Measurements from ENCODE around the gene STK38.
"Not testable (repeated sequence)": the region's sequence is repeated elsewhere in the genome, so short reads cannot be mapped to it uniquely, and the experiment has no call there.

Gene STK38

DNA sequence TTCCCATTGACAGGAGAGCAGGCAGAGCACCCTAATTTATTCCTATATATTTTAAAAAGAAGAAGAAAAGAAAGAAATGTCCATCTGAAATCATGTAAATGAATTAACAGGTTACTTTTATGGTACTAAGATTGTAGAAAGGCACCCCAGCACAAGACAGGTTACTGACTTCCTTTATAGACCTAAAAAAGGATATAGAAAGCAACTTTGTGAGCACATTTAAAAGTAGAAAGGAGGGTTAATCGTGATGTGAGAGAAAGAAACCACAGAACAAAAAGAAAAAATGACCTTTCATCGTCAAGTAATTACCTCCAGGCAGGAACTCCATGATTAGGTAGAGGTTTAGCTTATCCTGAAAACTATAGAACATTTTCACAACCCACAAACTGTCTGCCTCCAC, 29.9 kb downstream of the STK38 start:
- DNase-seq: no peak

DNA sequence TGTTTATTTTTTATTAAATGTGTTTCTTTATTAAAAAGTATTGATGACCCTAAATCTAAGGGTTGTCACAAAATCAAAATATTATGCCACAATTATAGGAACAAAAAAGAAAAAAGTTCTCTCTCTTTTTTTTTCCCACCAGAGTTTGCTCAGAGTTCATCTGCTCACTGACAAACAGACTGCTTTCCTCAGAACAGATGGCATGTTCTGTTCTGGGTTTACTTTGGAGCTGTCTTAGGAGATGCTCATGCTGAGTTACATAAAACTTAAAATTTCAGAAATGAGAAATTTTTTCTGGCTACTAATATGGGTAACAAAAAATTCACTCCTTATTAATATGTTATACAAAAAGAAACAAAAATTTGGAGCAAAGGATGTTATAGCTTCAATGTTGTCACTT, 30.3 kb downstream of the STK38 start:
- no peak for DNase-seq

DNA sequence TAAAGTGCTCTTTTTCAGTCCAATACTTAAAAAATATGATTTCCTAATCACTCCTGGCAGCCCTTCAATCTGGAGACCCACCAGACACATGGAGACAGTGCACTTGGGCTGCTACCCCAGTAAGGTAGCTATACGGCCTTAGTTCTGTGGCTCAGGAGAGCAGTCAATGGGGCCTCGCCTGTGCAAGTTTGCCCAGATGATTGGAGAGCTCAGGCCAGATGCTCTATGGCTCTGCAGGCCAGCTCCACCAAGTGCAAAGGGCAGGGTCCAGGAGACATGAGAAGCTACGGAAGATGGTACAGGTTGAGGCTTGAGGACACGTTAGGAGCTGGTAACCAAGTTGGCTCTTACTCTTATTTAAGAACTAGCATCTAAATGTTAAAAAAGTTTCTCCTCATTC, 30.7 kb downstream of the STK38 start:
- no peak for DNase-seq

DNA sequence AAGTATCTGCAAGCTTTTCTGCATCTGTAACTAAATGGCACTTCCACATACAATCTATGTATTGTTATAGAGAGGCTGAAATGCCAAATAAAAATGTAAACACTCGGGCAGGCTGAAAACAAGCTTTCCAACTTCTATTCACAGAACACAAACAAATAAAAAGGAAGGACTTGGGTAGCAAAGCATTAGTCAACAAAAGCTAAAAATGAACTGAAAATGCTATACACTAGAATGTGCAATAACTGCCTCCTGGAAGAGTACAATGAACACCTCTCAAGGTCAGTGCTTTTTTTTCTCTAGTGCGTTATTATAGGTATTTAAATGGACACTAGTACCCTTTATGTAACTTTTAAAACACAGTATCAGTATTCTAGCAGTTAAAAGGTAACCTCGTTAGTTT, 31.4 kb downstream of the STK38 start:
- DNase-seq: no peak

DNA sequence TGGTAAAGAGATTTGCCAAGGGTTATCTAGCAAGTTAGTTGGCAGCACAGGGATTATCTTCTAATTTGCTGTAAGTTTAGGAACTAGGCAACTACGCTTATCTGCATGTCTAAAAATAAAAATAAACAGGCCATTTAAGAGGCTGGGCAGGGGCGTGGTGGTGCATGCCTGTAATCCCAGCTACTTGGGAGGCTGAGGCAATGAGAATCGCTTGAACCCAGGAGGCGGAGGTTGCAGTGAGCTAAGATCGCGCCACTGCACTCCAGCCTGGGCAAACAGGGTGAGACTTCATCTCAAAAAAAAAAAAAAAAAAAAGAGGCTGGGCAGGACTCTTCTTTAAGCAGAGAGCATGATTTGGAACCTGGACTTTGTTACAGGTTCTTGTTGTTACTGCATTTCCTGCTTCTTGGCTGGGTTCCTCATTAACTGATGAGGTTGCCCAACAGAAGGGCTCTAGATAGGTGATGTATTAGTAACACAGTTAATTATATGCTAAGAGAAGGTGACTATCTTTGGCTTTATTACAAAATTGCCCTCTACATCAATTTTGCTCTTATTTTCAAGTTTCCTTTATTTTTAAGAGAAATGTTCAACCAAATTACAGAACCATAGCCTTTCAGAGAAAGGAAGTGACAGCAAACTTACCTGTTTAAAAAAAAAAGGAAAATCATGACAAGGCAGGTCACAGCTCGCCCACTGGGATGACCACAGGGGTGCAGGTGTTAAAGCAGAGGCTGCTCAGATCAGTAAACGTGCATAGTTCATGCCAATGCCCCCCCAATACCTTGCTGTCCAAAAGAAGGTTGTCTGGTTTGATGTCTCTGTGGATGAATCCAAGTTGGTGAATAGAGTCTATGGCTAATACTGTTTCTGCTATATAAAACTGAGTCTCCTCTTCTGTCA, 32.5 kb downstream of the STK38 start:
- DNase-seq: no peak

DNA sequence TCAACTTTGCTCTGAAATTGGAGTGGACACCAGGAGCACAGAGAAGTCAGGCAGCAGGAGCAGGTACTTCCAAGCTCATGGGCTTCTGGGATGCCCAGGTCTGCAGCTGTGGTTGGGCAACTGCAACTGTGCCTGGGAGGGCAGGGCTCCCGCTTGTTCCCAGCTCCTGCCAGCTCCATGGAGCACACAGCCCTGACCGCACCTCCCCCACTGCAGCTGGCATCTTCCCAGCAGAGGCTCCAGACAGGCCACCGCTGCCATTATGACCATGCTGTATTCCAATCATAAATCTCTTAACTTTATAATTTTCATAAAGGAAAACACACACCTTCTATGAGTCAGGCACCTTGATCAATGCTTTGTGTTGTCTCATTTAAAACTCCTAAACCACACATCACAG, 36.9 kb downstream of the STK38 start:
- no peak for DNase-seq

DNA sequence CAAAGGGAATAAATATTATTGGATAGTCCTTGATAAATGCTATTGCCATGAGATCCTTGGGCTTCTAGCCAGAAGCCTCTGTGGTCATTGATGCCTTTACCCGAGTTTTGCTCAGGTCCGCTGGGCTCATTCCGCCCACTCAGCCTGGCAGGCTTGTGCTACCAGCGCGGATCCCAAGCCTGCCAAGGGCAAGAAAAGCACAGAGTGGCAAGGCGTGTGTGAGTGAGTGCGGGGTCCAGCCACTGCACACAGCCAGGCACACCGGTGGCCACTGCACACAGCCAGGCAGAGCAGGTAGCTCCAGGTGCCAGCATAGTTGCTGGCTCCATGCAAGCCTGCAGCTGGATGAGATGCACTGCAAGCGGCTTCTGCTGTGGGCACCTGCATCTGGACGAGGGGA, 38.7 kb downstream of the STK38 start:
- no peak for DNase-seq

DNA sequence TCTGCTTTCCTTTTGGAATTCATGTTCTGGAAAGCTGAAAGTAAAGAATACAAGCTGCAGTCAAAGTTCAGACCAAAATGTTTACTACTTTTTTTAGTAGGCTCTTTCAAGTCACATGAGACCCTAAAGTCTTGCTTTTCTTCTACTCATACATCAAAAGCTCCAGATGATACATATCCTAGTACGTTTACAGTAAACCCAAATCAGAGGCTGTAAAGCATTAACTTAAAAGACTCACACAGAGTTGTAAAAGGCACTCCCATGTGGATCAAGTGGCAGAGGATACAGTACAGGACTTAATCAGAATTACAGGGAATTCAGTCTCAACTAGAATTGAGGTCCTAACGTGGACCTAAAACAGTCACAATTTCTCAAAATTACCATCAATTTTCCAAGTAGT, 40.7 kb downstream of the STK38 start:
- no peak for DNase-seq

DNA sequence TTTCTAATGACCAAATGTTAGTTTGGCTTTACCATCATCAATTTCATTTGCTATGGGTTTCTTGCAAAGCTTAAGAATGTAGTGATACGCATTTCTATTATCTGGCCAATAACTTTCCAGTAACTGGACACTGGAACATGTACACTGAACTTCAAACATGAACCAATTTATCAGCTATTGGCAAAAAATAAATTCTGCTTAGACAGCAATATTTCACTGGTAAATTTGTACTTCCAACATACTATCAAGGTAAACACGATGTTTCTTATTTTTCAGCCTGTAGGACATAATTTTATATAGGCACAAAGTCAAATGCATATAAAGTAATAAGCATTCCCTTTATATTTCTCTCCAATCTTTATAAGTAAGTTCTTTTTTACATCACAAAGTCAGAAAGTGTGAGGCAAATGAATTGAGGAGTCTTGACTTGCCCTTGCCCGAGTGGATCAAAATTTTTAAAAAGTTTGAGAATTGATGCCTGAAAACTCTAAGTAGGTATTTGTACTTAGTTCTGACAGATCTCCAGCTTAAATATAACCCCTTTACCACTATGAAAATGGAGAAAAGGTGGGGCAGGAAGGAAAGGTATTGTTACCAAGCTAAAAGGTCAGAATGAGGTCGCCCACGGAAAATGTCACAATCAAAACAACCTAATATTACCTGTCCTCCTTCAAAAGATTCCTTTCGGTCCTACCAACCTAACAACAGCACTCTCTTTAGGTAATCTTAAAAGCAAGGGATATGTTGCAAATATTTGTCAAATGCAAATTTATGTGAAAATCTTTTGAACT, 41.3 kb downstream of the STK38 start:
- no peak for DNase-seq

DNA sequence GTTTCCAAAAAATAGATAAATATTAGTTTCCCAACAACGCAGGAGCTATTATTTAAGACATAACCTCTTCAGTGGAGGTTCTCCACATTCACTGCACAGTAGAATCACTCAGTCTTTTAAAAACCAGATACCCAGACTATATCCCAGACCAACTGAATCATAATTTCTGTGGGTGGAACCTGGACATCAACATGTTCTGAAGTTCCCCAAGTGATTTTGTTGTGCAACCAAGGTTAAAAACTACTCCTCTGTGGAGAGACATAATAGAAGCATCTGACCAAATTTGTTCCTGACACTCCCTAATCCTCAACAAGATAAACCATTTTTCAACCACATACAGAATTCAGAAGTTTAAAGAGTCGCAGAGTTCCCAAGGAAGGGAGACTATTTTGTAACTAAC, 42.3 kb downstream of the STK38 start:
- no peak for DNase-seq

DNA sequence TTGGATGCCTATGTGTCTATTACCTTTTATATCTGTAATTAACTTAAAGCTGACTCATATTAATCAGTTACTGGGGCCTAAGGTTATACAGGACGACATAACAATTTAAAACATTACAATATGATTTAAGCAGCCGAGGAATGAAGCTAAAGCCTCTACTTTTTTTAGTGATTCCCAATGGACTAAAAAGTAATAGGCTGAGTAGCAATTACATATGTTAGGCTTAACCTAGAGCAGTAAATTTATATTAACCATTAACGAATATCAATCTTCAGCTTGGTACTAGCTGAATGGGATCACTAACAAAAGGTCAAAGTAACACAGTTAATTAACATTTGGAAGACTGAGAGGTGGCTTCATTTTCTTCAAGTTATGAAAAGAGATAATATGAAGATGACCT, 43.1 kb downstream of the STK38 start:
- no peak for DNase-seq

DNA sequence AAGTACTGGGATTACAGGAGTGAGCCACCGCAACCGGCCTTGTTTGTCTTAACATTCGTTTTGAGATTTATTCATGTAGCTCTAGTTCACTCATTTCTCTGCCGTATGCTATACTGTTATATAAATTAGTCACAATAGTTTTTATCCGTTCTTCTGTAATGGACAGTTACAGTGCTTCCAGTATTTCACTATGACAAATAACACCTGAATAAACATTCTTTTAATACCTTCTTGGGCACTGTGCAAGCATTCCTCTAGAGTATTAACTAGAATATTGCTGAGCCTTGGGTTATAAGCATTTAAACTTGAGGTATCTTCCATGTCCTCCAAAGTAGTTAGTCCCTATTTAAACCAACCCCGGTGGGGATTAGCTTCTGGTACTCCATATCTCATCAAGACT, 45.6 kb downstream of the STK38 start:
- DNase-seq: no peak

DNA sequence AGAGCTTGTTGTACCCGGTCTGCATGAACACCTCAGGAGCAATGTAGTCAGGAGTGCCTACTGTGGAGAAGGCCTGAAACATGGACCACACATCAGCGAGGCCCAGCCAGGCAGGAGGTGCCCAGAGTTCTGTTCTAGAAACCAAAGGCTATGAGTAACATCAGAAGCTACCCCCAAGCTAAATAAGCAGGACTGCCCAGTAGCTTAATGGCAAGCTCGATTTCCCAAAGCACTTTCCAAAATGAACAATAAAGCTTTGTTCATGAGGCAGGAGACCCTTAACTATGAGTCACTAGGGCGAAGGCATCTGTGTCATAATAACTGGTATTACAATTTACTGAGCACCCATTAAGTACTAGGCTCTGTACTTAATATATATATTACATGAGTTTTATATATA, 47.4 kb downstream of the STK38 start:
- no peak for DNase-seq

DNA sequence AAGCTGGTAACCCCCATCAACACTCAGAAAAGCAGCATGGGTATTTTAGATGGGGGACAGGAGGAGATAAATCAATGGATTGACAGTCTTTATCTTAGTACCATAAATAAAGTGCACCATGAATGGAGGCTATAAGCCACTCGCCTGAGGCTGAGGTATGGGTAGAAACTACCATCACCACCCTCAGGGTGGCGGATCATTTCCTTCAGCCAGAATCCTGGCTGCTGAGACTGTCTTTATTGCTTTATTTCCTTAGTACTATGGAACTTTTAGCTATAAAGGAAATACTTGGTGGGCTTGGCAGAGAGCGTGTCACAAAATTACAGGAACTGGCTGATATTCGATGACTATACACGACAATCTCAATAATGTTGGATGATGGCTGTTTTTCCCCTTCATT, 52.2 kb downstream of the STK38 start:
- DNase-seq: no peak

DNA sequence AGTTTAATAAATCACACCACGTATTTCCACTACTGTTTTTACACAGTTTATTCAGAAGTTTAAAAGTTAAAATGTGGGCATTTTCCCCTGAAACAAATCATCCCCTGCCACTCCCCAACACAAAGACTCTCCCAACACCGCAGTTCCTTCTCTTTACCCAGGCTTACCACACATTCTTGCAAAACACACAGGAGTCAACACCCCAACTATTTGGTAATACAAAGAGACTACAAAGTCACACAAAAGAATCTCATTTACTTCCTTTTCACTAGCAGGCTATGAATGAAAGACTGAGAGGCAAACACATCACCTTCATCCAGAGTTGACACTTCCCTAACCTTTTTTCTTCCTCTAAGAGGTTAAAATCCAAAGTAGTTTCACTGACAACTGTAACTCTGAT, 53.4 kb downstream of the STK38 start:
- no peak for DNase-seq

DNA sequence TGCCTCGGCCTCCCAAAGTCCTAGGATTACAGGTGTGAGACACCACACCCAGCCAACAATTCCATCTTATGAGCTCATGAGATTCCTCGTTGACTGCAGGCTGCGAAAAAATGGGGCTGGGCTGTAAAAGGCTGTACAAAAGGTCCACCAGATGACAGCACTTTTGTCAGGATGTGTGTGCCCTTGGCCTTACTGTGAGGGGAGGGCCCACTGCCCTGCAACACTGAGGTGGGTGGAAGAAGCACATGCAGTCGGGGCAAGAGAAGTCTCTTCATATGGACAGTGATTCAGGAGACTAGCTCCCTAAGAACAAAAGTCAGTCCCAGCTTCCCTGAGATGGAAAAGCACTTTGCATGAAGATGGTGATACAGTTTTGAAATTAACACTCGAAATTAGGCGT, 54.0 kb downstream of the STK38 start:
- DNase-seq: no peak

DNA sequence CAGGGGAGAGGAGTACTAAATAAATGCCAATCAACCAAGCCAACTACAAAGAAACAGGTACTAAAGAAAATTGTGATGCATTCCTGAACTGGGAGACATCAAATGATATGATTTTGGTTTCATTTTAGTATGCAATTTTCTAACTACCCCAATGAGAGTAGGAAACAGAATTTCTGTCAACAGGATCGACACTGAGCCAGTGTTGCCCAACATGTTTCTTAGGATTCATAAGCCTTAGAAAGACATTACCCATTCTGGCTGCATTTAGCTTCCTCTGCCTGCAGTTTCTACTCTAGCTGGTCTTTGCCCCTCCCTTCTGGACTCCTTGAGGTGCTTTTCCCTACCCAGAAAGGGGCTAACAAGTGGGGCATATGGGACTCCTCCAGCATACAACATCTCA, 54.7 kb downstream of the STK38 start:
- no peak for DNase-seq

DNA sequence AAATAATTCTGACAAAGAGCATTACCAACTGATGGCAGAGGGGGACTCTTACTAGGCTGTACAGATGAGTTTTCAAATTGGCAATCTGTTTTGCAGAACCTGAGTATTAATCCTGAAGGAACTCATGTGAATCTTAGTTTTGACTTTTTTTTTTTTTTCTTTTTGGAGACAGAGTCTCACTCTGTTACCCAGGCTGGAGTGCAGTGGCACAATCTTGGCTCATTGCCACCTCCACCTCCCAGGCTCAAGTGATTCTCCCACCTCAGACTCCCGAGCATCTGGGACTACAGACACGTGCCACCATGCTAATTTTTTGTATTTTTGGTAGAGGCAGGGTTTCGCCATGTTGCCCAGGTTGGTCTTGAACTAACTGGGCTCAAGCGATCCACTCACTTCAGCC, 55.2 kb downstream of the STK38 start:
- no peak for DNase-seq

DNA sequence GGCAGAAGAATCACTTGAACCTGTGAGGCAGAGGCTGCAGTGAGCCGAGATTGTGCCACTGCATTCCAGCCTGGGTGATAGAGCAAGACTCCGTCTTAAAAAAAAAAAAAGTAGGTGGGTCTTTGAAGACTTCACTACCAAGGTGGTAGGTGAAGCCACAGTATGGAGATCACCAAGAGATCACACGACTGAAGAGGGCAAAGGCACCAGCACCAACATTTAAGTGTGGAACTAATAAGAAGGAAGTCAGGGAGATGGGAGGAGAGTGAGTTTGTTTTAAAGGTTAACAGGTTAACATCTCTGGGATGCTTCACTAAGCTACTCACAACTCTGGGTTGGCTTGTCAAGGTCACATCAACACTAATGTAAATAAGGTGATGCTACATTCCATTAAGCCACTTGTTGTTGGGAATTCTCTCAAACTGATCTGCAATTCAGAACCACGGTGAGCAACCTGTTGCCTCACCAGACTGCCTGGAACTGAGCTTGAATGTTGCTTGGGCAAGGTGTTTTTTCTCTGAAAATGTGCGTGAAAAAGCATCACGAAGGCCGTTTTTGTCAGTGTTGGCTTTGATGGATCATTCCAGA, 55.8 kb downstream of the STK38 start:
- no peak for DNase-seq

DNA sequence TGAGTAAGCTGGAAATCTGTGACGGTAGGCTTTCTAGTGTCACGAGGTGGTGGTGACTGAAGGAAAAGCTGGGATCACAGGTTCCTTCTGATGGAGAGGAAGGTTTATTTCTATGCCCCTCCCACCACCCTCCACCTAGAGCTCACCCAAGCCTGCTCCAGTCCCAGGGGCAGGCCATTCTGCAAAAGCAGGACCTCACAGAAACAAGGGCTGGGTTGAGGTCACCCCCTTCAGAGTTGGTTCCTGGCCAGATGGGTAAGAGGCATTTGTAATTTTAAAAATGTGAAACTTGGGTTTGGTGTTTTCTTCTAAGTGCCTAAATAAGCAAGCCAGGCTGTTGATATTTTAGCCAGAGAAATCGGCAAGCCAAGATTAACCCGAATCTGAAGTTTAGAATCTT, 57.9 kb downstream of the STK38 start:
- no peak for DNase-seq

DNA sequence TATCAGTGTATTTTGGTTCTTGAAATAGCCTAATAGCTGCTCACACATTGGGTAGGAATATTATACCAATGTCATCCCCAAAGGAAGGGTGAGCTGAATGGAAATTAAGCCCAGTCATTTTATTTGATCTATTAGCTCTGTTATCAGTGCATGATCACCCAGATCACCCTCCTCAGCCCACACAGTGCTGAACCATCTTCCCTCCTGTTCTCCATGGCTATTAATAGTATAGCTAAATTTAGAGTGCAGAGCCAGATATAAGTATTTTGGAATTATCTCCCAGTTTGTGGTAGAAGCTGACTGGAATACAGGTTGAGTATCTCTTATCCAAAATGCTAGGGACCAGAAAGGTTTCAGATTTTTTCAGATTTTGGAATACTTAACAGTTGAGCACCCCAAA, 59.1 kb downstream of the STK38 start:
- no peak for DNase-seq

DNA sequence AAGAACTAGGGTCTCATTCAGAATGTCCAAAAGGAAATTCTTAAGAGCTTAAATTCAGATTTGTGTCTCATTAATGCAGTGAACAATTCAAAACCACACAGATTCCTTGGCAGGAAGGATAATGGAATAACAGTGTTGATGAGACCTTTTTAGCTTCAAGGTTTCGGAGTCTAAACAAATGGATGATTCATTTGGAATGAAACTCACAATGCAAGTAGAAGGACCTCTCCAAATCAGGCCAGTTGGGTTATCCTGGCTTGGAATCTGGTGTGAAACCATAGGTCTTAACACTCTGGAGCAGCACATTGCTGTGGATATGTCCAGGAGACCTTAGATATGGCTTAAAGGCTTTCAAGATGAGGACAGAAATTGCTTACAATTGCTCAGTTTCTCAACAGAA, 59.6 kb downstream of the STK38 start:
- no peak for DNase-seq

DNA sequence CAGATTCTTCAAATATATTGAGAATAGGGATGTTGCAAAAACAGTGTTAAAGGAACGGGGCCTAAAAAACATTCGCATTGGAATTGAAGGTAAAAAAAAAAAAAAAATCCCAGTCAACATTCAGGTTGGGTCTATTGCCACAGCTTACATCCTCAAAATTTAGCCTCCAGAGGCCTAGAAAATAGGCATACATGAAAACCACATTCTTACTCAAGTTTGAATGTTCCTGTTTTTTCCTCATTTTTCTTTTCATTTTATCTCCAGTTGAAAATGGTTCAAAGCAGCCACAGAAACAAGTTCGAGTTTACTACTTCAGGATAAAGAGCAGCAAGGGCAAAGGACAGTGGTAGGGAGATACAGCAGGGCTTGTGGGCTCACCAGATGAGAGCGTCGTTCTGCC, 62.5 kb downstream of the STK38 start:
- DNase-seq: no peak

DNA sequence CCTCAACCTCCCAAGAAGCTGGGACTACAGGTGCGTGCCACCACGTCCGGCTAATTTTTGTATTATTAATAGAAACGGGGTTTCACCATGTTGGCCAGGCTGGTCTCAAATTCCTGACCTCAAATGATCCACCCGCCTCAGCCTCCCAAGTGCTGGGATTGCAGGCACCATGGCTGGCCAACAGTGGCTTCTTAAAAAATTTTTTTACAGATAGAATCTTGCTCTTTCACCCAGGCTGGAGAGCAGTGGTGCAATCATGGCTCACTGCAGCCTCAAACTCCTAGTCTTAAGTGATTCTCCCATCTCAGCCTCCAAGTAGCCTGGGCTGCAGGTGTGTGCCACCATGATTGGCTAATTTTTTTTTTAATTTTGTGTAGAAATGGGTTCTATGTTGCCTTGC, 64.0 kb downstream of the STK38 start:
- DNase-seq: not testable (repeated sequence)
